ENCODE results near the gene LHX3.

Gene LHX3

DNA sequence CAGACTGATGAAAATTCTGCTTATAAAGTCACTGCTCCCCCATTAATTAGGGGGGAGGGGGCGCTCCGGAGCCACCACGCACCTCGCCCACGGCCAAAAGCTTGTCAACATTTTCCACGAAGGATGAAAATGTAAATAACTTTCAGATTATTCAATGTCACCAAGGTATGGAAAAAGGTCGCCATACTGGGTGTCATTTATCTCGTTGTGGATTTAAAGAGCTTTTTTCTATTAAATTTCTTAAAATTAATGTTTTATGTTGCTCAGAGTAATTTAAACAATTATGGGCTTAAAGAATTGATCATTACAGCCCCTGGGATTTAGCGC lies 13.0 kb downstream of the LHX3 start:
- DNase-seq = no peak

DNA sequence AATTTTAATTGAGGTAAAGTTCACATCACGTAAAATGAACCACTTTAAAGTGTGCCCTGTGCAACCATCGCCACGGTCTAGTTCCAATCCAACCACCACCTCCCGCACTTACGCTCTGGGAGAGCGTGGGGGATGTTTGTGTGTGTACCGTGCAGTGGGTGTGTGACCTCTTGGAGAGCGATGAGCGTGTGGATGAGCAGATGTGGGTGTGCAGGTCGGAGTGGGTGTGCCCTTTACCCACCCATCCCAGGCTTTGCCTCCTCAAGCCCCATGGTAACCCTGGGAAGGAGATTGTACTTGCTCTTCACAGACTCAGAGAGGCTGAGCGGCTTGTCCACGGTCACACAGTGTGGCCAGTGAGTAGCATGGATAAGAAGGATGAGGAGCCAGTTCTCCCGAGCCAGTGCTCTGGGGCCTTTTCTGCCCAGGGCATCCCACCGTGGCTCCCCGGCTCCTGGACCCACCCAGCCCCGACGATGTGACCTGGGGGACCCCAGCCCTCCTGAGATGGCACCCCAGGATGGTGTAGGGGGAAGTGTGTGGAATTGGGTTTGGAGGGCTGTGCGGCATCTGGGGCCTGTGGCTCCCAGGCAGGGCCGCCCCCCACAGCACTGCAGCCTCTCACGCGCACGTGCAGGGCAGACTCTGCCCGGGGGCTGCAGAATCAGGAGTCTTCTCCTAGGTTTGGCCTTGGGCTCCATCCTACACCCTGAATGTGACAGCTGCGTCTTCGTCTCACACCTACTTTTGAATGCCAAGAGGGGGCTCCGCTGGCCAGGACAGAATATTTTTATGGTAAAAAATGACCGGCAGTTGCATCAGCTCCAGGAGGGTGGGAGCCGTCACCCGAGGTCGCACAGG lies 13.6 kb downstream of the LHX3 start:
- DNase-seq = no peak

DNA sequence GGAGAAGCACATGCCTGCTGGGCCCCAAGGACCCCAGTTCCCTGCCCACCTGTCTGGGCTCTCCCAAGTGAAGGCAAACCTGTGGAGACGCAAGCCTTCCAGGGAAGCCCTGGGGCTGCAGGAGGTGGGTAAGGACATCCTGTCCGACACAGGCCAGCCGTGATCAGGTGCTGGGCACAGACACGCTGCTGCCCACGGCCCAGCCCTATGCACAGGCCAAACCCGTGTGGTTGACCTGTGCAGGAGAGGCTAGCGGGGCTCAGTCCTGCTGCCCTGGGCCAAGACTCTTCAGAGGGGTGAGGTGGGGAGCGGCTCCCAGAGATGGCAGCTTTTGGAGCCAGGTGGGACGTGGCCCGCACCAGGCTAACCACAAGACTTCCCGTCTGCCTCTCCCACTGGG lies 14.3 kb downstream of the LHX3 start:
- DNase-seq = no peak

DNA sequence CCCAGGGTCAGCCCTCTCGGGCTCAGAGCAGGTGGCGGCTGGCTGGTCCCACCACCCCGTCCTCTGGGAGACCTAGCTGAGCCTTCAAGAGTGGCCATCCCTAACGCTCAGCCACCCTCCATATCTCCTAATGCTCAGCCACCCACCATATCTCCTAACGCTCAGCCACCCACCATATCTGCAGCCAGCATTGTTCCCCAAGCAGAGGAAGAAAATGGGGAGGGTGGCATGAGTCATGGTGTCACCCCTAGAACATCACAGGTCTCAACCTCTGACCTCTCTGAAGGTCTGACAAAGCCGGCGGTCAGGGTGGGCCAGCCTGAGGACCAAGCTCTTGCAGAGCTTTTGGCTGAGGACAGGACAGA lies 14.7 kb downstream of the LHX3 start:
- no peak for DNase-seq

DNA sequence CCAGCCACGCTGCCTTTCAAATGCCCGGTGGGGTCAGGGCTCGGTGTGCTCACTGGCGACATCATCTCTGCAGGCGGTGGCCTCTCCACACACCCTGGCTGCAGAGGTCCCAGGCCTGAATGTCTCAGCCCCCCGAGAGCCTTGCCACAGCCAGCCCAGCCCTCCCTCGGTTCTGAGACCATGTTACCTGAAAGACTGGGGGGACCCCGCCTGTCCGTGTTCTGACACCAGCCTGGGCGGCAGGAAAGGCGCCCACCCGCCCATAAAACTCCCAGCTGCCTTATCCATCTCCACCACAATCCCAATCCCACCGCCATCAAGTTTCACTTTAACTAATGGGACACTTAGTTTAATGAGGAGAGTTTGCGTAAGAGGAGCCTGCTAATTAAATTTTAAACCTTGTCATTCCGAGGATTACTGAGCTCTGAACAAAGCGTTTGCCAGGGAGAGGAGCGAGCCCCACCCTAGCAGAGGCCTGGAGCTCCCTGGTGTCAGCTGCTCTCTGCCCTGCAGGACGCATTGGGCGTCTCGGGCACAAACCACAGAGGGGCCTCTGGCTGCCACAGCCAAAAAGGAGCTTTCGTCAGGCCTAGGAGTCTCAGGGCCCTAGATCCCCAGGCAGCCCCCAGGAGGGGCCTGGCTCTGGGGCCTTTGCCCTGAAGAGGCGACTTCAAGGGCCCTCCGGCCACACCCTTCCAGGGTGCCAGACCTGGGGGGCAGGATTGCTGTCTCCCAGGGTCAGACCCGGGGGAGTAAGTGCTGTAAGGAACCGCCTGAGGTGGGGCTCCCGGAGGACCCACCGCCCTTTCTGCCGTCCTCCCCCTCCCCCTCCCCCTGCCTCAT lies 15.3 kb downstream of the LHX3 start:
- DNase-seq = no peak

DNA sequence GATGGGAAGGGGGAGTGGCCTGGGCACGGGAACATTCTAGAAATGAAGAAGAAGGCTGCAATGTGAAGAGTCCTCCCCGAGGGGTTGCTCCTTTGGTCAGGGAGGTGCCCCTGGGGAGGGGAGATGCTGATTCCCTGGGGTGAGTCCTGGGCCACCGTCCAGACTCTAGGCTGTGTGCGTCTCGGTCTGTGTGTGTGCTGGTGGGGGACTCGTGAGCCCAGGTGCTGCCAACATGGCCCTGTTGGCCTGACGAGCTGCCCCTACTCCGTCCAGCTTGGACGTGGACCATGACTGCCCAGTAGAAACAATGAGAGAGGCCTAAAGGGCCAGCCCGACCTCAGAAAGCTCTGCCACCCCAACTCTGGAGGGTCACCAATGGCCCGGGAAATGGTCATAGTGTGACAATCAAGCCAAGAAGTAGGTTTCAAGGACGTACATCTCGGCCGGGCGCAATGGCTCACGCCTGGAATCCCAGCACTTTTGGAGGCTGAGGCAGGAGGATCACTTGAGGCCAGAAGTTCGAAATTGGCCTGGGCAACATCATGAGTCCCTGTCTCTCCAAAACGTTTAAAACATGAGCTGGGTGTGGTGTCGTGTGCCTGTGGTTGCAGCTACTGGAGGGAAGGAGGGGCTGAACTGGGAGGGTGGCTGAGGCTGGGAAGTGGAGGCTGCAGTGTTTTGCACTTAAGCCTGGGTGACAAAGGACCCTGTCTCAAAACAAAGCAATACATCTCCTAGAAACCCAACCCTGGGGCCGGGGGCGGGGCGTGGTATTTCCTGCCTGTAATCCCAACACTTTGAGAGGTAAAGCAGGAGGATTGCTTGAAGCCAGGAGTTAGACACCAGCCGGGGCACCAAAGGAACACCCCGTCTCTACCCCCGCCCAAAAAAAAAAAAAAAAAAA lies 17.0 kb downstream of the LHX3 start:
- no peak for DNase-seq

DNA sequence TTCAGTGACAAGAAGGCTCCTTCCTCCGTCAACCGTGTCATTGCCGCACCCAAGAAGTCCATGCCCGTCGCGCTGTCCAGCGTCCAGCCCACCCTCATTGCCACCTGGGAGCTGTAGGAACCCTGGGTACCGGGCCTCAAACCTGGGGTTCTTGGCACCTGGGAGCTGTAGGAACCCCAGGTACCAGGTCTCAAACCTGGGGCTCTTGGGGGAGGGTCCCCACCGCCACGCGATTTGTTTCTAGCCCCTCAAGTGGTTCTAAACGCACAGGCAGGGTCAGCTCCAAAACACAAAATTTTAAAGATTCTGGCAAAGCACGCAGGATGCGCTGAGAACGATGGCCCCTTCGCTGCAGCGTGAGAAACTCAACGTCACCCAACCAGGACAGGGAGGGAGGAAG lies 17.7 kb downstream of the LHX3 start:
- no peak for DNase-seq

DNA sequence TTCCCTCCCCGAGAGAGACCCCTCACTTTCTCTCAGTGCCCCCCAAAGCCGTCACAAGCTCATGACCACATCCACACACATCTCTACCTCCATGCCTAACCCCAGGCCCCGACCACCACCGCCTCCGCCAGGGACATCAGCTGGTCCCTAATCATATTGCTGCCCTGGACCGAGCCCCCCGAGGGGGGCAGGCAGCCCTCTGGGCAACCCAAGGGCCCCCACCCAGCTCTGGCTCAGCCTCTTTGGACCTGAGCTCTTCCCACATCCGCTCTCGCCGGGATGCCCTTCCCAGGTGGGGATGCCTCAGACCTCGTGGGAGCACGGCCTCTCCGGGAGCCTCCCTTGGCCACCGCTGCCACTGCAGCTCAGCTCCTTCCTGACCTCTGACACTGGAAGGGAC lies 18.5 kb downstream of the LHX3 start:
- no peak for DNase-seq

DNA sequence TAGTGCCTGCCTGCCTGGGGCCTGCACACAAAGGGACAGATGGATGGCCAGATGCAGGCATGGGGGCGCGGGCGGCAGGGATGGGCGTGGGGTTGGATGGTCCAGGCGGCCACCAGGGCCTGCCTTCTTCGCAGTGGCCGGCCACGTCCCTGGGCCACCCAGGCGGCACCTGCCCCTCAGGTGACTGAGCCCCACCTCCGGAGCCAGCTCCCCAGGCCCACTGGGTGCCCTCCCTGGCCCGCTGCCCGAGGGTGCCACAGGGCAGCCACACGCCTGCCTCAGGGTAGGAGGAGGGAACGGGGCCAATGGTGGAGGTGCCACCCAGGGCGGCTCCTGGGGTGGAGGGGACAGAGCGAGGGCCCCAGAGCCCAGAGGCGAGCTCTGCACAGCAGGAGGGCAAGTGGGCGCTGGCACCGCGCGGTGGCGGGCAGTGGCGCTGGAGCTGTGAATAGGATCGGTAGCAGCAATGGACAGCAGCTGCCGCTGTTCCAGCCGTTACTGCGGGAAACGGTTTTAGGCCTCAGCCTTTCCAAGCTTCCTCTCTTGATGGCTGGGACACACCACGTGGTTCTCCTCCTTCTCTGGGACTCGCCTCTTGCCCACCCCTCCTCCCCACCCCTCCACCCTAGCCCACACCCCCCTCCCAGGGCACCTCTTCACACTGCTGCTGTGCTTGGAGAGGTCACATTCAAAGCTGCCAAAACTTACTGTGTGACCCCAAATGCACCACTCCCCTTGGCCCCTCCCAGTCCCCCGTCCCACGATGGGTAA lies 19.1 kb downstream of the LHX3 start:
- DNase-seq = no peak

DNA sequence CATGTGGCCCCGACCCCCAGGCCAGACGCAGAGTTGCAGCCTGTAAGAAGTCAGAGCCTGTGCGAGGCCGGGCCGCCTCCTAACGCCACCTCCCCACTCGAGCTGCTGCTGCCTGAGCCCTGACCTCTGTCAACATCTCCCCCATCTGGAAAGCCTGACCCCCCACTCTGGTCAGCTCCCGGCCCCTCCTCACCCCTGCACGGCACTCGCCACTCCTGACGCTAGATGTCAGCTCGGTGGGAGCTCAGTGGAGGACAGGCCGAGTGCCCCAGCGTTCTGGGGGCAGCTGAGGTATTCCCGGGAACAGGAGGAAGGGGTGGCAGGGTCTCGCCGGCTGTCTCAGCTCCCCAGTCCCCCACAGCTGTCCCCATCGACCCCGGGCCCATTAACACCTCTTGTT lies 19.9 kb downstream of the LHX3 start:
- DNase-seq = no peak

DNA sequence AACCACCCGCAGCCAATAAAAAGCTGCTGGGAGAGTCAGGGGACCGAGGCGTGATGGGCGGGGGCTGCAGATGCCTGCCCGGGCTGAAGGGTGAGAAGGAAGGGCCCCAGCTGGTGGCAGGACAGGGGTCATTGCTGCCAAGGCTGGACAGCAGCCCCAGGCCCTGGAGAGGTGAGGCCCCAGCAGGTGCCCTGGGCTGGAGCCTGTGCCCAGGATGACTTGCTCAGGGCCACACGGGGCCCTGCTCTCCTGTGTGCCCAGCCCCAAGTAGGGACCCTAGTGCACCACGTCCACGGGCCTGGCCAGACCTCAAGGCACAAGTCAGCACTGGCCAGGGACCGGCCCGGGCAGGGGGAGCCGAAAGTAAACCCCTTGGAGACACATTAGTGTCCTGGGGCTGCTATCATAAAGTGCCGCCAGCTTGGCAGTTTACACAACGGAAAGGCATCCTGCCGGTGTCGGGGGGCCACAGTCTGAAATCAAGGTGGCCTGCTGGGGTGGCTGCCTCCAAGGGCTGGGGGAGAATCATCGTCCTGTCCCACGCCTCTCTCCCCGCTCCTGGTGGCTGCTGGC lies 22.0 kb downstream of the LHX3 start:
- DNase-seq = no peak

DNA sequence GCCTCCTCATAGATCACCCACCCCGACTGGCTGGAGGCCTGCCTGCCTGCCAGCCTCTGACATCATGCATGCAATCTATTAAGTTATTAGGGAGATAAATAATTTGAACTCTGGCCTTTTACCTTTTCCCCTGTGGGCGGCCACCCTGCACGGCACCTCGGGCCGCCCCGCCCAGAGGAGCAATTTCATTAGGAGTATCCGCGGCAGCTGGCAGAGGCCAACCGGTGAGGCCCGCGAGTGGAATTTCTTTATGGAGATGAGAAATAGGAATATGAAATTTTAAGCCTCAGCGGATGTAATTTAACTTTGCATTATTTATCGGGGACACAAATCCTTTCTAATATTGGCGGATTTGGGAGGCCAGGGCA lies 22.5 kb downstream of the LHX3 start:
- DNase-seq = no peak

DNA sequence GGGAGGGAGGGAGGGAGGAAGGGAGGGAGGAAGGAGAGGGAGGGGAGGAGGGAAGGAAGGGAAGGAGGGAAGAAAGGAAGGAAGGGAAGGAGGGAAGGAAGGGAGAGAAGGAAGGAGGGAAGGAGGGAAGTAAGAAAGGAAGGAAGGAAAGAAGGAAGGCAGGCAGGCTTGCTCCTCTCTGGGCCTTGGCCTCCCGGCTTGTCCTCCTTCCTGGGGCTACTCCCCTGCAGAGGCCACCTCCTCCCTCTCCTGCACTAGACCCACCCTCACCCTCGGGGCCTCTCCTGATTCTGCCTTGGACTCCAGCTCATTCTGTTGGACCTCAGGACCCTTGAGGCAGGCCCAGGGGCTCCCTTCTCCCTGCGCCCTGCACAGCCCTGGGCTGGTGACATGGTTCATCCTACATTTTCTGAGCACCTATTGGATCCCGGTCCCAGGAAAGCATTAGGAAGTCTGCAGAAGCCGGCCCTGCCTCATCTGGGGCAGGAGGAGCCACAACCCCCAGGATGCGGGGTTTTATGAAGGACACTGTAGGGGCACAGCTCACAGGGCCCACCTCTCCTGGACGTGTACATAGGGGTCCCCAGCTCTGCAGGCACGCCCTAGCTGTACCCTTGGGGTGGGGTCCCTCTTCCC lies 23.0 kb downstream of the LHX3 start:
- DNase-seq = no peak

DNA sequence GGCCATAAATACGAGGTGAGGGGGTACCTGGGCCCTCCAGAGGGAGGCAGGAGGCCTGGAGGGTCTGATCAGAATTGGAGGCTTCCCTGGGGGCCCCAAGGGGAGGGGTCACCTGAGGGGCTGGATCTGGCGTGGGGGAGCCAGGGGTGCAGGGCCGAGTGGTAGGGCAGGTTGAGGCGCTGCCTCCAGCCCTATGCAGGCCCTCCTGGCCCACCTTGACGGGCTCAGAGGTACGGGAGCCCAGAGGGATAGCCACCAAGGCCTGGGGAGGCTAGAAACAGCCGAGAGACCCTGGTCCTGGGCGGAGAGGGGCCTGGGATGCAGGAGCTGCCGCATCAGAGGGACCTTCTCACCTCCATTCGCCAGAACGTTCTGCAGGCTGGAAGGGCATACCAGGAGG lies 24.3 kb downstream of the LHX3 start:
- DNase-seq = no peak

DNA sequence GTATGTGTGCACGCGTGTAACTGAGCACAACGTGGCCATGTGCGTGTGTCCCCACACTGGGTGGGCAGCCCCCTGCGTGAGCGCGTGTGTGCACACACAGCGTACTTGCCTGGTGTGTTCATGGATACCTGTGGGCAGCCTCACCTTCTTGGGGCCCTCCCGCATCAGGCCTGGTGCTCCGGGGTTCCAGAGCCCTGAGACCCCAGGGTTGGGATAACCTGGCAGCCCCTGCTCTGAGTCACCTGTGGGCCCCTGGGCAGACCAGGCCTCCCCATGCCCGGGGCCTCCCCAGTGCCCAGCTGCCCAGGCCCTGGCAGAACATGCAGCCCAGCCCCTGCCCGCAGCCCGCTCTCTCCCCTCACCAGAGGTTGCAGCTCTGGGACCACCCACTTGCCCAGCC lies 25.2 kb downstream of the LHX3 start:
- no peak for DNase-seq

DNA sequence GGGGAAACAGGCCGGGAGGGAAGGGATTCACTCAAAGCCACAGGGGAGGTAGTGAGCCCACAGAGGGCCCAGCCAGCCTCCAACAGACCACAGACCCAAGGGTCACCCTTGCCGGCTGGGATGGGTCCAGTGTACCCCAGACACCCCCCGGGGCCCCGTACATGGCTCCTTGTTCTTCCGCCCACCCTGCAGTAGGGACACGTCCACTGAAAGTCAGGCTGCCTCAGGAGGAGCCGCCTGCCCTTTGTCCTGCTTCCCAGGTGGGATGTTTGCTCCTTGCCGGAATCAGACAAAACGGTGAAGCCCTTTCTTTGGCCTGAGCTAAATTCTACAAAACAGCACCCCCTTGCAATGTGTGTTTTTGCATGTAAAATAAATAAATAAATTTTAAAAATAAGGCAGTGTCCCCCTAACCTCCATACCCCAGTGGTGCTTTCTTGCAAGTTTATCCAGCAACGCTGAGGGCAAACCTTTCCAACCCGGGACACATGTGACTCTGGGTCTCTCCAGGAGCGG lies 25.8 kb downstream of the LHX3 start:
- DNase-seq = no peak

DNA sequence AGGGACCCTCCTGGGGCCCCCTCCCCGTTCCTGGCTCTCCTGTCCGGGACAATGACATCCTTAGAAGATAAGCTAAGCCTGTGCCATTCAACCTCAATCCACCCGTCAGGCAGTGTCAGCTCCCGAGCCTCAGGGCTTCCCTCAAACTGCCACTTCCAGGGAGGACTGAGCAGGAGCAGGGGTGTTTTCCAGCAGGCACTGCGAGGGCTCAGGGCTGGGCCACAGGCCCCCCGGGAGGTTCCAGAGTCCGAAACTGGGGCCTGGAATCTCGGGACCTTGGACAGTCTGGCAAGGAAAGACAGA lies 26.2 kb downstream of the LHX3 start:
- DNase-seq = no peak

DNA sequence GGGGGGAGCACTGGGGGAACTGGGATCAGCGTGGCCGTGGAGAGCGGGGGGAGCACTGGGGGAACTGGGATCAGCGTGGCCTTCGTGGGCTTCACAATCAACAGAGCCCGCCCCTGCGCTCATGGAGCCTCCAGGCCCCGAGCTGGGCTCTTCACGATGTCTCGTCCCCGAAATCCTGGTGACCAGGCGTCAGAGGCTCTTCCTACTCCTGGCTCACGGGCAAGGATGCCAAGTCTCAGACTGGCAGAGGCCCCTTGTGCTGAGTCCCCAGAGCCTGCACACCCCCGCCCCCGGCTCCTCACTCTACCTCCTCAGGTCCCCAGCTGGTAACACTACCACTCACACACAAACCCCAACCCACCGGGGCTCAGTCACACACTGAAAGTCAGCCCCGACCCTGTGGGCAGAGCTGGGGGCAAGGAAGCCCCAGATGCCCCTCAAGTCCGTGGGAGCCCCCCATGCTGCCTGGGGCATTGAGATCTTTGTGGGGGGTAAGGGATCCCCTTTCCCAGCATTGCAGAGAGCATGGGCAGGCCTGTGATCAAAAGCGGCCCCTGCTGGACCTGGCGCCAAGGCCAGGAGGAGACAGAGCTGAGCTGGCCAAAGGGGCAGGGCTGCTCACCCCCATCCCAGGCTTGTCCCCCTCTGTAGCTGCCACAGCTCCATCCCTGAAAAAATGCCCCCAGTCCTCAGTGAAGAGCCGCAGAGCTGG lies 26.7 kb downstream of the LHX3 start:
- no peak for DNase-seq

DNA sequence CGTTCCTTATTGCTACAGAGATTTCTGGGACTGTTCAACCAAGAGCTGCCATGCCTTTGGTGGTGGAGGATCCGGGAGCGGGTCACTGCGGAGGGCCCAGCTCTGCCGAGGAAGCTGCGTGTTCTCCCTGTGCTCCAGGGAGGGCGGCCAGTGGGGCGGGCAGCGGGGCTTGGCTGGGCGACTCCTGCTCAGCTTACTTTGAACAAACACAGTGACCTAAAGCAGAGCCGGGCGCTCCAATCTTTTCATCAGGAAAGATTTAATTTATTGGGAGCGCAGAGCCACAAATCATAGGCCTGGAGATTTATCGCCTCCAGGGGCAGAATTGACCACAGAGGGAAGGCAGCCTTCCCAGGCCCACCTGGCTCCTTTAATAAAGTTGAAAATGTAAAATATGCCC lies 27.7 kb downstream of the LHX3 start:
- DNase-seq = no peak

DNA sequence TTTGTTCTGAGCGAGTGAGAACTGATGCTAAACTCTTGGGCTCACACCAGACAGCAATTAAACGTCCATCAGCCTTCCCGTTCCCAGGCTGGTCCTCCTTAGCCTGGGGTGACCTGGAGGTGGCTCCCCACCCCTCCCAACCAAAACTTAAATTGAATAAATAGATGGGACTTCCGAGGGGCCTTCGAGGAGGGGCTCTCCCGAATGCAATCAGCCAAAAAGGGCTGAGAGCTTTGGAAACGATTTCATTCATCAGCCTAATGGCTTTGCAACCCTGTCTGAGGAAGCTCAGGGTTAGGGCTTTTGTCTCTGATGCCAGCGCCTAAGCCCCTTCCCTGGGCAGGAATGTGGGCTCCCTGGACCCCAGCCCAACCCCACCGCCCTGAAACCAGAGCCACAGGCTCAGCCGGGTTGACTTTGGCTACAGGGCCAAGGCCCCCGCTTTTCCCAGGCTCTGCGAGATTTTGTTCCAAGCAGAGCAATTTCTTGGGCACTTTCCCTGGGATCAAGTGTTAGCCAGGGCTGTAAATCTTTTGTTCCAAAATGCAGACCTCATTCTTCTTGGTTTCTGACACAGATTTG lies 29.2 kb downstream of the LHX3 start:
- DNase-seq = no peak
